HL-60 (cell line): Measurements from ENCODE around the gene TKTL1.

Experiments
- DNase-seq, 2 experiments: peaks; one replicate each; pipeline ENCODE4 v3.0.0-alpha.2; 2010 to 2020; ENCODE audit warnings: low read depth in 1 of 2, low spot score in 1 of 2
- H3K27ac ChIP-seq: fragments of 250-450 bp; sonication (Bioruptor Pico); replicated peaks from 2 replicates; pipeline ENCODE4 v1.5.1; 2020; ENCODE audit warnings: mild to moderate bottlenecking, moderate library complexity
- H3K27me3 ChIP-seq: fragments of 250-450 bp; sonication (Bioruptor Pico); 2 replicates; pipeline ENCODE4 v1.5.1; 2021; ENCODE audit warnings: mild to moderate bottlenecking, moderate library complexity; ENCODE audit not compliant: insufficient read depth, poor library complexity, severe bottlenecking
- H3K4me3 ChIP-seq: replicated peaks from 2 replicates; pipeline ENCODE4 v1.5.1; 2011; ENCODE audit warnings: mild to moderate bottlenecking, control low read depth, low read length; ENCODE audit not compliant: insufficient read depth
- GABPA ChIP-seq: IDR thresholded peaks from 2 replicates; pipeline ENCODE4 v1.6.1; 2012; ENCODE audit warnings: low read depth
- POLR2AphosphoS5 ChIP-seq: IDR thresholded peaks from 2 replicates; pipeline ENCODE4 v1.6.1; 2012; ENCODE audit warnings: low read depth
- SPI1 ChIP-seq: IDR thresholded peaks from 2 replicates; pipeline ENCODE4 v1.6.1; 2012; ENCODE audit warnings: low read depth, mild to moderate bottlenecking, borderline replicate concordance
- TF ChIP-seq, protein P1 (sequence below): IDR thresholded peaks from one replicate; pipeline ENCODE4 v1.5.1; 2011; ENCODE audit warnings: low read length, control low read depth, inconsistent platforms; ENCODE audit not compliant: insufficient read depth
- TF ChIP-seq, protein P2 (sequence below): IDR thresholded peaks from 2 replicates; pipeline ENCODE4 v1.6.1; 2012; ENCODE audit warnings: low read depth; ENCODE audit not compliant: insufficient replicate concordance

Gene TKTL1

DNA sequence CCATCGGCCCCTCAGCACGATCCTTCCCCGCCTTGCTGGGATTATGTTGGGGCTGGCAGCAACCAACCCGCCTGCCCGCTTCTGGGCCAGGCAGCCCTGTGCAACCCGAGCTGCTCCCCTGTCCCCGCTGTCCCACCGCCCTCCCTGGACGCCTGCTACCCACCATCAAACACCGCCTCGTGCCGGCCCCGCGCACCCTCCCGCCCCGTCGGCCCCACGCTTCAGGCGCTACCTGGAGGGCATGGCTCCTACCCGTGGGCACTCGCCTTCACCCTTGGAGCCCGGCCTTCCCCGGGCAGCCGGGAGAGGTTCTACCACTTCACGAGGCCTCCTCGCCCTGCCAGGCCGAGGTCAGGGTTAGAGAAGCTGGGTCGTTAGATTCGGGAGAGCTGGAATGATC lies 37.0 kb downstream of the TKTL1 start:
- DNase-seq, result no peak
- Histone ChIP-seq H3K27ac (no peak overlapping the region), H3K27me3 (no peaks in the 10 kb centered on the region), H3K4me3 (no peak overlapping the region)
- no peak for TF ChIP-seq POLR2AphosphoS5
- TF ChIP-seq, protein P1, sequence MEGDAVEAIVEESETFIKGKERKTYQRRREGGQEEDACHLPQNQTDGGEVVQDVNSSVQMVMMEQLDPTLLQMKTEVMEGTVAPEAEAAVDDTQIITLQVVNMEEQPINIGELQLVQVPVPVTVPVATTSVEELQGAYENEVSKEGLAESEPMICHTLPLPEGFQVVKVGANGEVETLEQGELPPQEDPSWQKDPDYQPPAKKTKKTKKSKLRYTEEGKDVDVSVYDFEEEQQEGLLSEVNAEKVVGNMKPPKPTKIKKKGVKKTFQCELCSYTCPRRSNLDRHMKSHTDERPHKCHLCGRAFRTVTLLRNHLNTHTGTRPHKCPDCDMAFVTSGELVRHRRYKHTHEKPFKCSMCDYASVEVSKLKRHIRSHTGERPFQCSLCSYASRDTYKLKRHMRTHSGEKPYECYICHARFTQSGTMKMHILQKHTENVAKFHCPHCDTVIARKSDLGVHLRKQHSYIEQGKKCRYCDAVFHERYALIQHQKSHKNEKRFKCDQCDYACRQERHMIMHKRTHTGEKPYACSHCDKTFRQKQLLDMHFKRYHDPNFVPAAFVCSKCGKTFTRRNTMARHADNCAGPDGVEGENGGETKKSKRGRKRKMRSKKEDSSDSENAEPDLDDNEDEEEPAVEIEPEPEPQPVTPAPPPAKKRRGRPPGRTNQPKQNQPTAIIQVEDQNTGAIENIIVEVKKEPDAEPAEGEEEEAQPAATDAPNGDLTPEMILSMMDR, result no peak
- no peak for TF ChIP-seq GABPA
- TF ChIP-seq, protein P2, sequence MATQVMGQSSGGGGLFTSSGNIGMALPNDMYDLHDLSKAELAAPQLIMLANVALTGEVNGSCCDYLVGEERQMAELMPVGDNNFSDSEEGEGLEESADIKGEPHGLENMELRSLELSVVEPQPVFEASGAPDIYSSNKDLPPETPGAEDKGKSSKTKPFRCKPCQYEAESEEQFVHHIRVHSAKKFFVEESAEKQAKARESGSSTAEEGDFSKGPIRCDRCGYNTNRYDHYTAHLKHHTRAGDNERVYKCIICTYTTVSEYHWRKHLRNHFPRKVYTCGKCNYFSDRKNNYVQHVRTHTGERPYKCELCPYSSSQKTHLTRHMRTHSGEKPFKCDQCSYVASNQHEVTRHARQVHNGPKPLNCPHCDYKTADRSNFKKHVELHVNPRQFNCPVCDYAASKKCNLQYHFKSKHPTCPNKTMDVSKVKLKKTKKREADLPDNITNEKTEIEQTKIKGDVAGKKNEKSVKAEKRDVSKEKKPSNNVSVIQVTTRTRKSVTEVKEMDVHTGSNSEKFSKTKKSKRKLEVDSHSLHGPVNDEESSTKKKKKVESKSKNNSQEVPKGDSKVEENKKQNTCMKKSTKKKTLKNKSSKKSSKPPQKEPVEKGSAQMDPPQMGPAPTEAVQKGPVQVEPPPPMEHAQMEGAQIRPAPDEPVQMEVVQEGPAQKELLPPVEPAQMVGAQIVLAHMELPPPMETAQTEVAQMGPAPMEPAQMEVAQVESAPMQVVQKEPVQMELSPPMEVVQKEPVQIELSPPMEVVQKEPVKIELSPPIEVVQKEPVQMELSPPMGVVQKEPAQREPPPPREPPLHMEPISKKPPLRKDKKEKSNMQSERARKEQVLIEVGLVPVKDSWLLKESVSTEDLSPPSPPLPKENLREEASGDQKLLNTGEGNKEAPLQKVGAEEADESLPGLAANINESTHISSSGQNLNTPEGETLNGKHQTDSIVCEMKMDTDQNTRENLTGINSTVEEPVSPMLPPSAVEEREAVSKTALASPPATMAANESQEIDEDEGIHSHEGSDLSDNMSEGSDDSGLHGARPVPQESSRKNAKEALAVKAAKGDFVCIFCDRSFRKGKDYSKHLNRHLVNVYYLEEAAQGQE, result no peak
- no peak for TF ChIP-seq SPI1

DNA sequence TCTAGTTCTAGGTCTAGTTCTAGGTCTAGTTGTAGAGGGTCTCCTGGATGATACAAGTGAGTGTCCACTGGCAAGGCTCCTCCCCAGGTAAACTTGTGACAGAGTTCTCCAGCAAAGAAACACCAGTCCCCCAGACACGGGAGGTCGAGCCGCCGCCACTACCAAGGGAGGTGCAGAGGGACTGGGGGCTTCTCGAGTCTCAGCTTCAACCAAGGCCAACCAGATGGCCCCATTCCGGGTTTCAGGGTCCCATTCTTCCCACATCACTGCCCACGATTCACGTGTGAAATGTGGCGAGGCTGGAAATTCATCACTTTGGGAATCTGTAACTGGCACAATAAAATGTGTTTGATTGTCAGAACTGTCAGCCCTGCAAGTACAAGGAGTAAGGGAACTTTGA lies 37.5 kb downstream of the TKTL1 start:
- H3K4me3 ChIP-seq, result no peak overlapping the region
- TF ChIP-seq, protein P1, result no peak
- TF ChIP-seq GABPA, result no peak
- no peak for TF ChIP-seq SPI1
- TF ChIP-seq POLR2AphosphoS5, result no peak
- TF ChIP-seq, protein P2, result no peak
- no peaks in the 10 kb centered on the region for H3K27me3 ChIP-seq
- no peak overlapping the region for H3K27ac ChIP-seq
- no peak for DNase-seq

DNA sequence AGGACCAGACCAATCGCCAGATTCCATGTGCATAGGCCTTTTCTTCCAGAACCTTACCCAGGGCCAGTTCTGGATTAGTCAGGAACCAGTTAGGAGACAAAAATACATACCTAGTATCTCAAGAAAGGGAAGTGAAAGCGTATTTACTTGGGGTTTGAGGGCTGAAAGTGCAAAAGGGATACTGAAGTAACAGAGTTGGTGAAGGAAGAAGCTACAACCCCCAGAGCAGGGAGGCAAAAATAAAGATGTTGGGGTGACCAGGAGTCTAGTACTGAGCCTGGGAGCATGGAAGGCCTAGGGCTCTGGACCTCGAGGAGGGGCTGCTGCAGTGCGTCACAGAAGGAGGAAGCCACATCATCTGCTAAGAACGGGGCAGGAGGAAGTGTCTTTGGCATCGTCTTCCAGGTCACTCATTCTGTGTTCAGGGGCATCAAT lies 38.3 kb downstream of the TKTL1 start:
- H3K27ac ChIP-seq, result no peak overlapping the region
- TF ChIP-seq POLR2AphosphoS5 (no peak), SPI1 (peak; percentile 37; the same call in 1 of the 2 replicates)
- TF ChIP-seq, protein P1, result no peak
- no peak overlapping the region for H3K4me3 ChIP-seq
- DNase-seq, result peak; percentile 25 to 30
- H3K27me3 ChIP-seq, result no peaks in the 10 kb centered on the region

DNA sequence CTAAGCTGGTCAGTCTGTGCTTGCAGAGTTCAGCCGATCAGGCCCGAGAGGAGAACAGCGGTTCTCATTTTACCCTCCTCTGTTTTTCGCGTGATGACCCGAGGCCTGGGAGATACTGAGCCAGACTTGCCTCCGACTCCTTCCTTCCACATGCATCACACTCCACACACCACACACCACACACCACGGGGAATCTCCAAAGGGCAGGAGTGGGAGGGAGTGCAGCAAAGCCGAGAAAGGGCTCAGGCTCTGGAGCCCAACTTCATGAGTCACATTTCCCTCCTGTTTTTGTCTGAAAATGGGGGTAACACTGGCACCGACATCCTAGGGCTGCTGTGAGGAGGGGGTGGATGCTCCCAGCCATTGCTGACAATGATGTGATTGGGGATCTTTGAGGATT lies 38.9 kb downstream of the TKTL1 start:
- Histone ChIP-seq H3K4me3 (no peak overlapping the region), H3K27ac (no peak overlapping the region), H3K27me3 (no peaks in the 10 kb centered on the region)
- TF ChIP-seq GABPA, result no peak
- TF ChIP-seq POLR2AphosphoS5, result no peak
- TF ChIP-seq, protein P2, result no peak
- TF ChIP-seq SPI1, result no peak
- TF ChIP-seq, protein P1, result no peak
- DNase-seq, result peak in 1 of 2 experiments; percentile 1
